Measurements from ENCODE around the gene TBX2.
A peak's percentile ranks its signal among the peaks of the same experiment; 100 is the strongest.

The TBX2 gene

GRCh38 chr17:61414141-61414935 lies 14.7 kb downstream of the TBX2 start:
- H3K27ac ChIP-seq (ENCODE audit: low read length) = no peak overlapping the region
- H3K9ac ChIP-seq (ENCODE audit: low read length) = no peak overlapping the region
- H3K9me3 ChIP-seq (ENCODE audit: control insufficient read depth, low read depth, low read length) = no peaks in the 10 kb centered on the region
- peaks cover 8% of the 10 kb centered on the region for H3K4me1 ChIP-seq (ENCODE audit: control insufficient read depth, low read depth, low read length)
- no peaks in the 10 kb centered on the region for H3K36me3 ChIP-seq (ENCODE audit: control insufficient read depth, low read depth, low read length)
- peaks cover 74% of the 10 kb centered on the region for H3K27me3 ChIP-seq (ENCODE audit: control insufficient read depth, insufficient read depth, low read length)
- no peak overlapping the region for H3K4me3 ChIP-seq (ENCODE audit: low read length)

DNA sequence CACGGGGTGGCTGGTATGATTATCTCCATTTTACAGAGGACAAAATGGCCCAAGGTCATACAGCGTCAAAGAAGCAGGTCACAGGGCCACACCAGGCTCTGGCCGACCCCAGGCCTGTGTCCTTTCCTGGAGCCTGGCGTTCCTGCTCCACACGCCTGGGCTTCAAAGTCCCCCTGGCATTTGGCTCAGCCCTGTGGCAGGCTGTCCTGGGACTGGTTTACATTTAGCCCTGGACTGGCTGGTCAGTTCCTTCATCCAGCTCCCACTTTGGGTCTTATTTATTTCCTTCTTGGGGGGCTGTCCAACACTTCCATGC lies 15.3 kb downstream of the TBX2 start:
- H3K4me3 ChIP-seq (ENCODE audit: low read length) = no peak overlapping the region
- H3K27me3 ChIP-seq (ENCODE audit: control insufficient read depth, insufficient read depth, low read length) = peaks cover 68% of the 10 kb centered on the region
- H3K9ac ChIP-seq (ENCODE audit: low read length) = no peak overlapping the region
- peaks cover 8% of the 10 kb centered on the region for H3K4me1 ChIP-seq (ENCODE audit: control insufficient read depth, low read depth, low read length)
- H3K27ac ChIP-seq (ENCODE audit: low read length) = no peak overlapping the region
- no peaks in the 10 kb centered on the region for H3K9me3 ChIP-seq (ENCODE audit: control insufficient read depth, low read depth, low read length)
- H3K36me3 ChIP-seq (ENCODE audit: control insufficient read depth, low read depth, low read length) = no peaks in the 10 kb centered on the region

DNA sequence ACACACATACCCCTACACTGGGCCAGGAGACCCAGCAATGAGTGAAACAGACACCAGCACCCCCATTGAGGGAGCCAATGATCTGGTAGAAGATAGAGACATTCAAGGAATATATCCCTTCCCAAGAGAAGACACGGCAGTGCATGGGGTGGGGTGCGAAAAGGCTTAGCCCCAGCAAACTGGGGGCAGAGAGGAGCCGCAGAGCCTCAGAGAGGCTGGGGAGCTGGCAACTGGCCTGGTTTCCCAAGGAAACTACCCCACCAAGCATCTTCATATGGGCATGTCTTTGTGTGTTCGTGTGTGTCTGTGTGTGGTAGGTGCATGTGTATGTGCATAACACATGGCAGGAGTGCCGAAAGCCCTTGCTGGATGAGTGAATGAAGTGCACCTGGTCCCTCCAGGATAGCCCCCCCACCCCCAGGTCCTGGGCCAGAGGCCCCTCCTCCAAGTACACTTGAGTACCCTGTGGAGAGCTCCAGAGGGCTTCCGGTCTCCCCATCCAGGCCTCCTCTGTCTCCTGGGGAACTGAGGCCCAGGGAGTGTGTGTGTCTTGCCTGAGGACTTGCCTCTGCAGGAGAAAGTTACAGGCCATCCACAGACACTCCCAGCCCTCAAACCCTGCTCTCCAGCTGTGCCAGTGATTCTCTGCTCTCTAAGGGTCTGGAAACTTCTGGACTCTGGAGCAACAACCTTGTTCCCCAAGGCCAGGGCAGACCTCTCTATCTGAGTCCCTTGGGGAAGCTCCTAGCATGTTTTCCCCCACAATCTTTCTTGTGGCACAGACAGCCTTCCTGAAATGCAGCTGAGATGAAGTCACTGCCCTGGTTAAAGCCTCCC lies 15.9 kb downstream of the TBX2 start:
- no peaks in the 10 kb centered on the region for H3K9me3 ChIP-seq (ENCODE audit: control insufficient read depth, low read depth, low read length)
- no peak overlapping the region for H3K9ac ChIP-seq (ENCODE audit: low read length)
- no peak overlapping the region for H3K27ac ChIP-seq (ENCODE audit: low read length)
- H3K27me3 ChIP-seq (ENCODE audit: control insufficient read depth, insufficient read depth, low read length) = peaks cover 61% of the 10 kb centered on the region
- H3K36me3 ChIP-seq (ENCODE audit: control insufficient read depth, low read depth, low read length) = no peaks in the 10 kb centered on the region
- H3K4me3 ChIP-seq (ENCODE audit: low read length) = no peak overlapping the region
- peaks cover 6% of the 10 kb centered on the region for H3K4me1 ChIP-seq (ENCODE audit: control insufficient read depth, low read depth, low read length)

- peak overlapping the region; percentile 52 for H3K4me3 ChIP-seq (ENCODE audit: low read length)
- peaks cover 55% of the 10 kb centered on the region for H3K27me3 ChIP-seq (ENCODE audit: control insufficient read depth, insufficient read depth, low read length)
- H3K36me3 ChIP-seq (ENCODE audit: control insufficient read depth, low read depth, low read length) = no peaks in the 10 kb centered on the region
- no peak overlapping the region for H3K9ac ChIP-seq (ENCODE audit: low read length)
- H3K9me3 ChIP-seq (ENCODE audit: control insufficient read depth, low read depth, low read length) = no peaks in the 10 kb centered on the region
- peaks cover 5% of the 10 kb centered on the region for H3K4me1 ChIP-seq (ENCODE audit: control insufficient read depth, low read depth, low read length)
- H3K27ac ChIP-seq (ENCODE audit: low read length) = no peak overlapping the region
These were observed 16.5 kb downstream of the TBX2 start for GRCh38 chr17:61416211-61416539.

DNA sequence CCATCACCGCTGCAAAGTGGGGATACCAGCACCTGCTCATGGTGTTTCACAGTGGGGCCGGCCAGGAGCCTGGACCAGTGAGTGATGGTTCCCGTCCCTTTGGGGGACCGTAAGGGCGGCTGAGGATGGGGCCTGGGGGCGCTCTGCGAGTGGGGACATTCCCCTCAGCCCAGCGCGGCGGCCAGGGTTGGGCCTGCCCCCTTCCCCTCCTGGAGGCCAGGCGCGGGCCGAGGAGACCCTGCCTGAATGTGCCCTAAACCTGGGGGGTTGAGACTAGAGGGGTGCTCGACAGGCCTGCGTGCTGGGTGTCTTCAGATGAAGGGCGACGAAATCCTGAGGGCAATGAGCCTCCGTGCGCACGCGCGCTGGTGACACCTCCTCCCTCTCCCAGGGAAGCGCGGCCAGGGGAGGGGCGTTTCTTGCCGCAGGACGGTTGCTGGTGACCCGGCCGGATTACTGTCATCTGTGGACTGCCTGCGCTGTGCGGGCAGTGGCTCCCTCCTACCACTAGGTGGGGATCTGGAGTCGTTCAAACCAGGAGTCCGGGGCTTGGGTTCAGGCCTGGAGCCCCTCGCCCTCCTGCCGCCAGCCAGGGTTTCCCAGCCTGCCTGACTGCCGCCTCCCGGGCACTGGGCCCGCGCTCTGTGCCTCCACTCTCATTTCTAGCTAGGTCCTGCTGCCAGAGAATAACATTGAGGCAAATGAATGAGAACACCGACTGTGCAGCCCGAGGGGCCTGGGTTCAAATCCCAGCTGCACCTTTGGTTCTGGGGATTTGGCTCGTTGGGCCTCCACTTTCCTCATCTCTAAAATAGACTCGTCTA lies 17.1 kb downstream of the TBX2 start:
- no peak overlapping the region for H3K27ac ChIP-seq (ENCODE audit: low read length)

DNA sequence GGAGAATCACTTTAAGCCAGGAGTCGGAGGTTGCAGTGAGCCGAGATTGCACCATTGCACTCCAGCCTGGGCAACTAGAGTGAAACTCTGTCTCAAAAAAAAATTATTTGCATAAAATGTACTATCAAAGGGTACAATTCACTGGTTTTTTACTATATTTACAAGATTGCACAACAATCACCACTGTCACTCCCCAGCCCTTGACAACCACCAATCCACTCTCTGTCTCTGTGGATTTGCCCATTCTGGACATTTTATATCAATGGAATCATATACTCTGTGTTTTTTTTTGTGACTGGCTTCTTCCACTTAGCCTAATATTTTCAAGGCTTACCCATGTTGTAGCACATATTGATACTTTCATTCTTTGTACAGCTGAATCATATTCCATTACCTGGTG lies 18.8 kb downstream of the TBX2 start:
- peaks cover 1% of the 10 kb centered on the region for H3K4me1 ChIP-seq (ENCODE audit: control insufficient read depth, low read depth, low read length)
- no peak overlapping the region for H3K27ac ChIP-seq (ENCODE audit: low read length)
- H3K9me3 ChIP-seq (ENCODE audit: control insufficient read depth, low read depth, low read length) = no peaks in the 10 kb centered on the region
- H3K36me3 ChIP-seq (ENCODE audit: control insufficient read depth, low read depth, low read length) = no peaks in the 10 kb centered on the region
- no peak overlapping the region for H3K9ac ChIP-seq (ENCODE audit: low read length)
- H3K4me3 ChIP-seq (ENCODE audit: low read length) = no peak overlapping the region
- peaks cover 36% of the 10 kb centered on the region for H3K27me3 ChIP-seq (ENCODE audit: control insufficient read depth, insufficient read depth, low read length)

More for the DNA sequence above, 17.1 kb downstream of the TBX2 start:
- Histone ChIP-seq H3K4me1 (ENCODE audit: control insufficient read depth, low read depth, low read length) (peaks cover 5% of the 10 kb centered on the region), H3K9me3 (ENCODE audit: control insufficient read depth, low read depth, low read length) (no peaks in the 10 kb centered on the region), H3K36me3 (ENCODE audit: control insufficient read depth, low read depth, low read length) (no peaks in the 10 kb centered on the region), H3K9ac (ENCODE audit: low read length) (no peak overlapping the region), H3K27me3 (ENCODE audit: control insufficient read depth, insufficient read depth, low read length) (peaks cover 50% of the 10 kb centered on the region), H3K4me3 (ENCODE audit: low read length) (peak overlapping the region; percentile 52)

GRCh38 chr17:61419496-61420046 lies 19.9 kb downstream of the TBX2 start:
- Histone ChIP-seq H3K4me1 (ENCODE audit: control insufficient read depth, low read depth, low read length) (no peaks in the 10 kb centered on the region), H3K9me3 (ENCODE audit: control insufficient read depth, low read depth, low read length) (no peaks in the 10 kb centered on the region), H3K27me3 (ENCODE audit: control insufficient read depth, insufficient read depth, low read length) (peaks cover 25% of the 10 kb centered on the region), H3K4me3 (ENCODE audit: low read length) (no peak overlapping the region), H3K9ac (ENCODE audit: low read length) (no peak overlapping the region), H3K27ac (ENCODE audit: low read length) (no peak overlapping the region), H3K36me3 (ENCODE audit: control insufficient read depth, low read depth, low read length) (no peaks in the 10 kb centered on the region)

- no peaks in the 10 kb centered on the region for H3K9me3 ChIP-seq (ENCODE audit: control insufficient read depth, low read depth, low read length)
- H3K4me1 ChIP-seq (ENCODE audit: control insufficient read depth, low read depth, low read length) = no peaks in the 10 kb centered on the region
- H3K4me3 ChIP-seq (ENCODE audit: low read length) = no peak overlapping the region
- H3K27ac ChIP-seq (ENCODE audit: low read length) = no peak overlapping the region
- no peaks in the 10 kb centered on the region for H3K36me3 ChIP-seq (ENCODE audit: control insufficient read depth, low read depth, low read length)
- H3K9ac ChIP-seq (ENCODE audit: low read length) = no peak overlapping the region
- peaks cover 20% of the 10 kb centered on the region for H3K27me3 ChIP-seq (ENCODE audit: control insufficient read depth, insufficient read depth, low read length)
These were observed 20.4 kb downstream of the TBX2 start for GRCh38 chr17:61420052-61420451.

DNA sequence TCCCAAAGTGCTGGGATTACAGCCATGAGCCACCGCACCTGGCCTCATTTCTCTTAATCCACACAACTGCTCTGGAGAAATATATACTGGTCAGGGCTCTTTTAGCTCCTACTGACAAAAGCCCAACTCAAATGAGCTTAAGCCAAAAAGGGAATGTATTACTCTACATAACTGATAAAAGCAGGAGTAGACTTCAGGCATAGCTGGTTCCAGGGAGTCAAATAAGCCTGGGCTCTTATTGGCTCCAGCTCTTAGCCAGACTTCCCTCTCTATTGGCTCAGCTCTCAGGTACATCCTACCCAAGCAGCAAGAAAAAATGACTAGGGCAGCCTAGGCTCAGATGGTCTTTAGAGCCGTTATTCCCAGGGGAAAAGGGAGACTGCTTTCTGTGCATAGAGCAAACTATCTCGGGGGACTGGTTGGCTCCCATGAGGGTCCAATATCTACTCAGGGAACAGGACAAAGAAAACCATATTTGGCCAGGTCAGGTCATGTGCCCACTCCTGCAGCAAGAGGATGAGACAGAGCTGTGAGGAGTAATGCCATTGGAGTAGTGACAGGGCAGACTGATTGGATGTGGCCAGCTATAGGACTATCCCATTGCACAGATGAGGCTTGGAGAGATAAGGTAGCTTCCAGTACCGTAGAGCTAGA lies 21.2 kb downstream of the TBX2 start:
- Histone ChIP-seq H3K4me3 (ENCODE audit: low read length) (no peak overlapping the region), H3K9me3 (ENCODE audit: control insufficient read depth, low read depth, low read length) (no peaks in the 10 kb centered on the region), H3K36me3 (ENCODE audit: control insufficient read depth, low read depth, low read length) (no peaks in the 10 kb centered on the region), H3K27me3 (ENCODE audit: control insufficient read depth, insufficient read depth, low read length) (peaks cover 12% of the 10 kb centered on the region), H3K4me1 (ENCODE audit: control insufficient read depth, low read depth, low read length) (no peaks in the 10 kb centered on the region), H3K27ac (ENCODE audit: low read length) (no peak overlapping the region), H3K9ac (ENCODE audit: low read length) (no peak overlapping the region)

DNA sequence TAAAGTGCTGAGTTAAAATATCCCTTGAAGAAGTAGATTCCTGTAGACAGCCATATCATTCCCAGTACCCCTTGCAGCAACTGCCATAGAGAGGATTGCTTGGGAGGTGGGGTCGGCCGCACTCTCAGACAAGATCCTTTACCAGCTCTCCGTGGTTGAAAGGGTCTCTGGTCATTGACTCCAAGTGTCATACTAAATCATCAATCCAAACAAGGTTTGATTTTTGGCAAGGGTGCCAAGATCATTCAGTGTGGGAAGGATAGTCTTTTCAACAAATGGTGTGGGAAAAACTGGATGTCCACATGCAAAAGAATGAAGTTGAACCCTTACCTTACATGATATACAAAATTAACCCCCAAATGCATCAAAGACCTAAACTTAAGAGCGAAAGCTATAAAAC lies 21.8 kb downstream of the TBX2 start:
- H3K36me3 ChIP-seq (ENCODE audit: control insufficient read depth, low read depth, low read length) = no peaks in the 10 kb centered on the region
- H3K4me3 ChIP-seq (ENCODE audit: low read length) = no peak overlapping the region
- H3K9ac ChIP-seq (ENCODE audit: low read length) = no peak overlapping the region
- H3K4me1 ChIP-seq (ENCODE audit: control insufficient read depth, low read depth, low read length) = no peaks in the 10 kb centered on the region
- peaks cover 6% of the 10 kb centered on the region for H3K27me3 ChIP-seq (ENCODE audit: control insufficient read depth, insufficient read depth, low read length)
- H3K27ac ChIP-seq (ENCODE audit: low read length) = no peak overlapping the region
- H3K9me3 ChIP-seq (ENCODE audit: control insufficient read depth, low read depth, low read length) = no peaks in the 10 kb centered on the region

All from iPS-18a (cell line).